NCI-H748 treated with DMSO at 0.1 percent for 48 hours (cell line): ENCODE data around the gene CERS5.

Experiments
- DNase-seq: peaks from one replicate; lab custom pipeline; 2025; lab: John Stamatoyannopoulos, UW

CERS5 gene

DNA sequence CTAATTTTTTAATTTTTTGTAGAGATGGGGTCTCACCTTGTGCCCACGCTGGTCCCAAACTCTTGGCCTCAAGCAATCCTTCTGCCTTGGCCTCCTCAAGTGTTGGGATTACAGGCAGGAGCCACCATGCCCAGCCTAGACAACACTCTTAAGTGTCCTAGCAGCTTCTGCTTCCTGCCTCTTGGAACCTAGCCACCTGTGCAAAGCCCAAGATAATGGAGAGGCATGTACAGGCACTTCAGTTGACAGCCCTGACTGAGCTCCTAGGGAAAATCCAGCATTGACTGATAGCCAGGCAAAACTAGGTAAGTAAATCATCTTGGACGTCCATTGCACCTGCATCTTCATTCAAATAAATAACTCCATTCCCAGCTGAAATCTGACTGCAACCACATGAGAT is 39.6 kb downstream of the CERS5 start:
- DNase-seq = no peak

- DNase-seq = no peak
Measured at GRCh38 chr12:50123203-50123602, 44.0 kb downstream of the CERS5 start.

- no peak for DNase-seq
Measured at GRCh38 chr12:50121641-50122040, 45.5 kb downstream of the CERS5 start.

DNA sequence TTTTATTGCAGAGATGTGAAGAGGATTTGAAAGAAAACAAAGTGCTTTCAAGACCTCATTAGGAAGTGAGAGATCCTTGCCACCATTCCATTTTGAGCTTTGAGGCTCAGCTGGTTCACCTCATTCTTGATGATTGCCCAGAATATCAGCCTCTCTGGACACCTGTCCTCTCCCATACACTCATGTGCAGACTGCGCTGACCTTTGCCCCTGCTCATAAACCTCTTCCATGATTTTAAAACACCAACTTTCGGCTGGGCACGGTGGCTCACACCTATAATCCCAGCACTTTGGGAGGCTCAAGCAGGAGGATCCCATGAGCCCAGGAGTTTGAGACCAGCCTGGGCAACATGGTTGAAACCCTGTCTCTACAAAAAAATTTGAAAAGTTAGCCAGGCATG is 46.2 kb downstream of the CERS5 start:
- DNase-seq = no peak

- no peak for DNase-seq
Measured at GRCh38 chr12:50120521-50120920, 46.6 kb downstream of the CERS5 start.

GRCh38 chr12:50119387-50119786 is 47.8 kb downstream of the CERS5 start:
- DNase-seq = no peak

DNA sequence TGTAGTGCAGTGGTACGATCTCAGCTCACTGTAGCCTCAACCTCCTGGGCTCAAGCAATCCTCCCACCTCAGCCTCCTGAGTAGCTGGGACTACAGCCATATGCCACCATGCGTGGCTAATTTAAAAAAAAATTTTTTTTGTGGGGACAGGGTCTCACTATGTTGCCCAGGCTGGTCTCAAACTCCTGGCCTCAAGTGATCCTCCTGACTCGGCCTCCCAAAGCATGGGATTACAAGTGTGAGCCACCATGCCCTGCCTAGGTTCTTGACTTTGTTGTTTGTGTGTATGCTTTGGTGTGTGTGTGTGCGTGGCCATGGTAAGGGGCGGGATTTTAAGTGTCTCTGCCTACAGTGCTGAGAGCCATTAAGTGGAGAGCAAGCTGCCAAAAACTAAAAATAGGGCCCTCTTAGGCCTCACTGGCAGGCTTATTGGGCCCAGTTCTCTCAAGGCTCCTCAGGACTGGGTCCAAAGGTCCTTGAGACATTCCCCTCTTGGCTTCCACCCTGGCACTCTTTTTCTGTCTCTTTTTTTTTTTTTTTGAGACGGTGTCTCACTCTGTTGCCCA is 50.0 kb downstream of the CERS5 start:
- no peak for DNase-seq

GRCh38 chr12:50112456-50113218 is 54.5 kb downstream of the CERS5 start:
- DNase-seq = no peak

GRCh38 chr12:50111693-50112455 is 55.3 kb downstream of the CERS5 start, which contains the start of gene COX14:
Gene COX14 (plus strand): TSS chr12:50112236. CDS start chr12:50120044, 7,808 bp downstream.
- DNase-seq = peak; percentile 98

GRCh38 chr12:50111395-50111692 is 55.8 kb downstream of the CERS5 start:
- no peak for DNase-seq

GRCh38 chr12:50110762-50111351 is 56.3 kb downstream of the CERS5 start:
- no peak for DNase-seq

GRCh38 chr12:50110127-50110761 is 56.9 kb downstream of the CERS5 start:
- DNase-seq = no peak

DNA sequence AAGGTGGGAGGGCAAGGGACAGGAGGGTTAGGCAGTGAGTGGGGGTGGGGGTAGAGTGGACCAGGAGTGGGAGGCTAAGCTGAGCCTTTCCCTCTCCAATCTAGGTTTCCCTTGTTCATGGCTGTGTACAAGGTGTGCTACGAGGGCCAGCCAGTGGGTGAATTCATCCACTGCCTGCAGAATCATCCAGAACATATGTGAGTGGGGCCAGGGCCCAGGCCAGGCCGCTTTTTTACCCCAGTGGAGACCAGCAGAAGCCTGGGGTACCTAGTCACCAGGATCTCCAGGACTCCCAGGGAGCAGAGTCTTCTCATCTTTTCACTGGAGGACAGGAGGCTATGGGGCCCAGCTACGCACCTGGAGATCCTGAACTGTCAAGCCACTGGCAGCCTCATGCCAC is 57.9 kb downstream of the CERS5 start:
- no peak for DNase-seq

DNA sequence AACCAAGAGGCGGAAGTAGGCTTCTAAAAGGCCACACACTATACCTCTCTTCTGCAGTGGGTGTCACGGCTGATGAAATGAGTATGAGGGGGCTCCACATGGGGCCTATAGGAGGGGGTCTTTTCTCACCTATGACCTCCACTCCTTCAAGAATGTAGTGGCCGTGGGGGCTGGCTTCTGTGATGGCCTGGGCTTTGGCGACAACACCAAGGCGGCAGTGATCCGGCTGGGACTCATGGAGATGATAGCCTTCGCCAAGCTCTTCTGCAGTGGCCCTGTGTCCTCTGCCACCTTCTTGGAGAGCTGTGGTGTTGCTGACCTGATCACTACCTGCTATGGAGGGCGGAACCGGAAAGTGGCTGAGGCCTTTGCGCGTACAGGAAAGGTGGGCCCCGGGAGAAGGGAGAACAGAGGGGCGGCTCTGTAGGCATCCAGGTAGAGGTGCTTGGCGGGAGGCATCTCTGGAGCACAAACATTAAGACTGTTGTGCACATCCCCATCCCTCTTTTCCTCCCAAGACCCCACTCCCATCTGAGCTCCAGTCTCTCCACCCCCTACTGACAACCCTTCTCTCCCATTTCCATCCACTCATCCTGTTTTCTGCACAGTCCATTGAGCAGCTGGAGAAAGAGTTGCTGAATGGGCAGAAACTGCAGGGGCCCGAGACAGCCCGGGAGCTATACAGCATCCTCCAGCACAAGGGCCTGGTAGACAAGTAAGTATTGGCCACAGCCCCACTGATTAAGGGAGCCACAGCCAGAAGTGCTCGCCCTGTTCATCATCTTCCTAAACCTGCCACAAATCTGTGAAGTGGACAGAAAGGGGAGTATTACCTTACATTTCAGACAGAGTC is 59.5 kb downstream of the CERS5 start:
- DNase-seq = no peak

DNA sequence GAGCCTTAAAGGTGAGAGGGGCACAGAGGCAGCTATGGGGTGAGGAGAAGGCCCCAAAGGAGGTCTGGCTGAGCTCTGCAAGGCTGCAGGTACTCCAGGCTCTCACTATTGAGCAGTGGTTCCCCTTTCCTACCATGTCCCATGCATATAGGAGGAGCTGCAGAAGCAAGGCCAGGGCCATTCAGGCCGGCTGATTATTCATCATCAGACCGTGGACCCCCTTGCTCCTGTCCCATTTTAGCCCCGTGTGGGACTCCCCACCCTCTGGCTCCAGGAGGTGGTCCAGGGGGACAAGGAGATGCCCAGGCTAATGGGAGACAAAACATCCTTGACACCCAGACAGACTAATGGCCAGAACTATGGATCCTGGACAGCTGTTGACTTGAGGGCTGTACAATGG is 60.3 kb downstream of the CERS5 start:
- DNase-seq = no peak

DNA sequence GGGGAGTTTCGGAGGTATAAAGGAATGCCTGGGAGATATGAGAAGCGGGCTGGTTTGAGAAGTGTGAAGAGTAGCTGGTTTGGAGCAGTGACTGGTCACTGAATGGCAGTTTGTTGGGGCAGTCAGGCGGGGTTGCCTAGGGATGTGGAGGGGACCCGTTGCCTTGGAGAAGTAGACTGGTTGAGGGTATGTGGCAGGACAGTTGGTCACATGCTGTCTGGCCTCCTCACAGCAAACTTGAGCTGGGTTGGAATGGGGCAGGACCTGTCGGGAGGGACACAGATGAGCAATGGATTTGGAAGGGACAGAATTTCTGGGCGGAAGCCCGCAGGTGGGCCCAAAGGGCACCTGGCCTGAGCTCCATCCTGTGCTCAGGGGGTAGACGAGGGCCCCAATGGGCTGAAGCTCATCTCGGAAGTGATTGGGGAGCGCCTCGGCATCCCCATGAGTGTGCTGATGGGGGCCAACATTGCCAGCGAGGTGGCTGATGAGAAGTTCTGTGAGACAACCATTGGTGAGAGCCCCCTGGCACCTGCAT is 61.2 kb downstream of the CERS5 start:
- no peak for DNase-seq

DNA sequence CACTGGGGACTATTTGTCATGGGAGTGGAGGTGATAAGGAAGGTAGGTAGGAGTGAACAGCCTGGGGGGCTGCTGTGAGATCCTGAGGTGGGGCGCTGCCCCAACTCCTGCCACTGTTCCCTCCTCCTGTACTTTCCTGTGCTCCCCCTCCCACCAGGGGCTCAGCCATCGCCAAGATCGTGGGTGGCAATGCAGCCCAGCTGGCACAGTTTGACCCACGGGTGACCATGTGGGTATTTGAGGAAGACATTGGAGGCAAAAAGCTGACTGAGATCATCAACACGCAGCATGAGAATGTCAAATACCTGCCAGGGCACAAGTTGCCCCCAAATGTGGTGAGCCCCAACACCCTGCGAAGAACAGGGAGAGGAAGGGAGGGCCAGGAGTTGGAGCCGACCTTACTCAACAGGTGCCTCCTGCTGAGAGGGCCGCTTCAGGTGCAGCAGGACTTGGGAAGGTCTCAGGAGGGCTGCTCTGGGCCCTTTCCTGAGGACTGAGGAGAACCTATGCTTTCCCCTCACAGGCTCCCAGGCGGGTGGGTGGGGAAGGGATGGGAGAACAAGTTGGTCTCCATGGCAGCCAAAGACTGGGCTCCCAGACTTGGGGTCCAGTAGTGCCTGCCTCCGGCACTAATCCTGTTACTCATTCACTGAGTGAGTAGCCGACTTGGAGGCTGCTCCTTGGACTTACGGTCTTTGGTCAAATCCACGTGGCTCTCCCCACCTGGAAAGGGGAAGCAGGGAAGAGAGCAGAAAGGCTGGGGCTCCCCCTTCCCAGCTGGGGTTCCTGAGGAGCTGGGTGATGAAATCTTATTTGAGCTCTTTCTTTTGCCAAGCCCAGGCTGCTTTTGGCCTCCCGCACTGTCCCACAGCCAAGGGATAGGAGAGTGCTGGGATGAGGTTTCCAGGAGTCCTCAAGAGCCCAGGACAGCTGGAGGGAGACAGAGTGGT is 62.5 kb downstream of the CERS5 start:
- no peak for DNase-seq

- no peak for DNase-seq
Measured at GRCh38 chr12:50103767-50104321, 63.3 kb downstream of the CERS5 start, which contains the start of gene GPD1. Gene GPD1 (plus strand): TSS chr12:50104008. CDS start chr12:50104051, 43 bp downstream.

- DNase-seq = no peak
Measured at GRCh38 chr12:50103351-50103750, 63.8 kb downstream of the CERS5 start.
